Measurements from ENCODE around the gene TCF7L1.
"Not testable (repeated sequence)": the region's sequence is repeated elsewhere in the genome, so short reads cannot be mapped to it uniquely, and the experiment has no call there.

TCF7L1 gene

DNA sequence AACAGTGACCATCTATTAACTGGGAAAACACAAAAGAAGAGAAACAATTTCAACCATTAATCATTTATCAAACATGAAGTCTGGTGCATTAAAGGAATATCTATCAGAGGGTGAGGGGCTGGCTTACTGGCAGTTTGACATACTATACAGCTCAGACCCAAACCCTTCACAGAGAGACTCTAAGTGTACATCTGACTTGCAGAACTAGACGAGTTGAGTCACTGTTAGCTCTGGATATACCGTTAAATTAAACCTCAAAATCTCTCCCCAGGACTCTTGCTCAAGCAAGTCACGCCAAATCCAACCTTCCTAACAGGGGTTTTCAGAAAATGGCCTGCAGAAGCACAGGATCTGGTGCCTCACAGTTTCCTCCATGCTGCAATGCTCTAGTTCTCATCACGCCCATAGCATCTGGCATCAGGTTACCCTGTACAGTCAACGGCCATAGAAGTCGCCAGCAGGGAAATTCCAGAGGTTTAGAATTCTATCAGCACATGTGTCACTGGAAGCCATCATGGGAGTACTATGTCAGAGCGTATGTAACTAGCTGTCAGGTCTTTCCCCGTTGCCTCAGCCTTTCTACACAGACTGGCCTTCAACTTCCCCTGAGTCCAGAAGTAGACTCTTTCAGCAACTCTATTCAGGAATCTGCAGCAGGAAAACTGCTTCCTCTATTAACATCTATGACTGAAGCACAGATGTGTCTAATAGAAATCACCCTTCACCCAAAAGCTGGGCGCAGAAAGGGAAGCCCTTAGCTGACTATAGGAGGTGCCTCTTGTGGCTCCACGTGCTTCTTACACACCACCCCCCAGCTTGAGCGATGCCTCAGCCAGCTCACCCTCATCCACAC is 185.3 kb downstream of the TCF7L1 start:
- no peaks in the 10 kb centered on the region for H3K27me3 ChIP-seq (ENCODE audit: insufficient read depth, insufficient read length)
- DNase-seq (ENCODE audit: low read depth, low spot score): no peak

DNA sequence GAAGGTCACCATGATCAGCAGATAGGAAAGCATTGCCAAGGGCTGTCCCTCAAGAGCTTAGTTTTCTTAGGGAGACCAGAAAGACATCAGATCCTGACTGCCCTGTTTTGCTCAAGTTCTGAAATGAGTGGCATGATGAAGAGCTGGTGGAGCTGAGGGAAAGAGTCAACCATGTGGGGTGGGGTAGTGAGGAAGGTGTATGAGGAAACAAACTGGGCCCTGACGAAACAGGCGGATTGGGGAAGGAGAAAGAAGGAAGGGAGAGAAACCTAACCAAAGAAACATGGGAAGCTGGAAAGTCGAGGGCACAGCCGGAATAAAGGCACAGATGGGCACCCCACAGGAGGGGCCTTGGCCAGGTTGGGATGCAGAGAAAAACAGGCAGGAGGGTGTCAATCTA is 186.6 kb downstream of the TCF7L1 start:
- Histone ChIP-seq H3K9me3 (ENCODE audit: insufficient read depth, low read length) (no peaks in the 10 kb centered on the region), H3K9ac (ENCODE audit: insufficient read length, low read depth) (no peak overlapping the region), H3K4me3 (ENCODE audit: insufficient read length, low read depth) (no peak overlapping the region), H3K36me3 (ENCODE audit: insufficient read depth, insufficient read length, low read length) (peaks cover 71% of the 10 kb centered on the region), H3K4me1 (ENCODE audit: insufficient read depth, insufficient read length) (no peaks in the 10 kb centered on the region), H3K27me3 (ENCODE audit: insufficient read depth, insufficient read length) (no peaks in the 10 kb centered on the region)
- TF ChIP-seq ZNF274 (IDR thresholded peaks at IDR 0.05; ENCODE audit: low read depth, low read length) (no peak), SUZ12 (IDR thresholded peaks at IDR 0.05; ENCODE audit: extremely low read depth, insufficient read depth, insufficient read length) (no peak), YY1 (IDR thresholded peaks at IDR 0.05; ENCODE audit: insufficient read depth, insufficient read length) (no peak)
- no peak for DNase-seq (ENCODE audit: low read depth, low spot score)

More for the DNA sequence above, 185.3 kb downstream of the TCF7L1 start:
- H3K9me3 ChIP-seq (ENCODE audit: insufficient read depth, low read length): no peaks in the 10 kb centered on the region
- TF ChIP-seq ZNF274 (IDR thresholded peaks at IDR 0.05; ENCODE audit: low read depth, low read length) (no peak), SUZ12 (IDR thresholded peaks at IDR 0.05; ENCODE audit: extremely low read depth, insufficient read depth, insufficient read length) (no peak), YY1 (IDR thresholded peaks at IDR 0.05; ENCODE audit: insufficient read depth, insufficient read length) (no peak)
- H3K36me3 ChIP-seq (ENCODE audit: insufficient read depth, insufficient read length, low read length): peaks cover 64% of the 10 kb centered on the region
- H3K4me1 ChIP-seq (ENCODE audit: insufficient read depth, insufficient read length): no peaks in the 10 kb centered on the region
- no peak overlapping the region for H3K9ac ChIP-seq (ENCODE audit: insufficient read length, low read depth)
- H3K4me3 ChIP-seq (ENCODE audit: insufficient read length, low read depth): no peak overlapping the region

DNA sequence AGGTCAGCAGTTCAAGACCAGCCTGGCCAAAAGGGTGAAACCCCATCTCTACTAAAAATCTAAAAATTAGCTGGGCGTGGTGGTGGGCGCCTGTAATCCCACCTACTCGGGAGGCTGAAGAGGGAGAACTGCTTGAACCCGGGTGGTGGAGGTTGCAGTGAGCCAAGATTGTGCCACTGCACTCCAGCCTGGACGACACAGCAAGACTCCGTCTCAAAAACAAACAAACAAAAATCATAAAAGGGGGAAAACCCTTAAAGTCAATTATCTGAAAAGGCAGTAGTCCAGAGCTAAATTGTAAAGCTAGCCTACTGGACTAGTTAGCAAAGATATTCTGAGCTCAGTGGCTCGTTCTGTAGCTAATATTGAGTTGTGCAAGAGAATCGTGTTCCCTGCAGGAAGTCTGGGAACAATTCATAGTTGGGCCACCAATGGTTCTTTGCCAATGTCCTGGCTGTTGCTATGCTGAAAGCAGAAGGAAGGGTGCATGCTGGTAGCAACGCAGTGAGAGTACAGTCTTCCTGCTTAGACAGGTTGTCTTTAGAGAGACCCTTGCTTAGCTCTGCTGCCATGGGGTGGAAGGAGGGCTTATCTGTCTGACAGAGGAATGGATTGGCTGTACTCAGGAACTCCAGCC is 190.3 kb downstream of the TCF7L1 start:
- Histone ChIP-seq H3K9ac (ENCODE audit: insufficient read length, low read depth) (no peak overlapping the region), H3K9me3 (ENCODE audit: insufficient read depth, low read length) (no peaks in the 10 kb centered on the region), H3K36me3 (ENCODE audit: insufficient read depth, insufficient read length, low read length) (peaks cover 75% of the 10 kb centered on the region), H3K27me3 (ENCODE audit: insufficient read depth, insufficient read length) (no peaks in the 10 kb centered on the region), H3K4me1 (ENCODE audit: insufficient read depth, insufficient read length) (no peaks in the 10 kb centered on the region), H3K4me3 (ENCODE audit: insufficient read length, low read depth) (no peak overlapping the region)
- TF ChIP-seq ZNF274 (IDR thresholded peaks at IDR 0.05; ENCODE audit: low read depth, low read length): no peak
- no peak for TF ChIP-seq SUZ12 (IDR thresholded peaks at IDR 0.05; ENCODE audit: extremely low read depth, insufficient read depth, insufficient read length)
- TF ChIP-seq YY1 (IDR thresholded peaks at IDR 0.05; ENCODE audit: insufficient read depth, insufficient read length): no peak
- no peak for DNase-seq (ENCODE audit: low read depth, low spot score)

GRCh38 chr2:85323988-85324367 is 190.8 kb downstream of the TCF7L1 start:
- peaks cover 71% of the 10 kb centered on the region for H3K36me3 ChIP-seq (ENCODE audit: insufficient read depth, insufficient read length, low read length)
- H3K4me3 ChIP-seq (ENCODE audit: insufficient read length, low read depth); H3K4me1 ChIP-seq (ENCODE audit: insufficient read depth, insufficient read length): not testable (repeated sequence)

DNA sequence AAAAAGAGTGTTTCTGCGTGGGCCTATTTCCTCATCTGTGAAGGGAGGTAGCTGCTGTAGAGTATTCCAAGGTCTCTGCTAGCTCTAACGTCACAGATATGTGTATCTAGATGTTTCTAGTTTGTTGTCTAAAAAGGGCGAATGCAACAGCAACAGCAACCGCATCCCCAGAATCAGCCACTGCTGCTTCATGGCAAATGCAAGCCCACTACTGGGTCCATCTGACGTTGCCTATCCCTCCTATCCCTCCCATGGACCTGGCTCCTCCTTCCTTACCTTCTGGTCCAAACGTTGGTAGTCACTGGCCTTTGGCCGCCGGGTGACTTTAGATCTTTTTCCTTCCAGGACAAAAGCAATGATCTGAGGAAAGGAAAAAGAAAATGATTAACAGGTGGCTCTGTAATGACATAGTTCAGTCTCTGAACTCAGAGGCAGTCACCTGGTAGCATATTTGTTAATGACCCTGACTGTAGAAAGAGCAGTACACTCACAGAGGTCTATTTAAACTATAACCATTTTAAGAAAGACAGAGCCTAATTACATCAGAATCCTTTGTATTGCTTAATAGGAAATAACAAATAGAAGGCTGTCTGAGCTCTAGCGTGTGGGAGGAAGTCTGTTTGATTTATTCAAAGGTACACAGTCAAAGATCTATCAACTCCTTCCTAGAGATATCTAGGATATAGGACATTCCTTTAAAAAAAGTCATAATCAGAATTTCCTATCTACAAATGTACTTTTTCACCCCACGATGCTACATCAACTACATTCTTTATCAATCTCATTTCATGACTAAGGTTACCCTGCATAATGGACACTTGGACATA is 191.7 kb downstream of the TCF7L1 start:
- peaks cover 65% of the 10 kb centered on the region for H3K36me3 ChIP-seq (ENCODE audit: insufficient read depth, insufficient read length, low read length)
- no peak for TF ChIP-seq SUZ12 (IDR thresholded peaks at IDR 0.05; ENCODE audit: extremely low read depth, insufficient read depth, insufficient read length)
- no peak for TF ChIP-seq YY1 (IDR thresholded peaks at IDR 0.05; ENCODE audit: insufficient read depth, insufficient read length)
- TF ChIP-seq ZNF274 (IDR thresholded peaks at IDR 0.05; ENCODE audit: low read depth, low read length): no peak
- no peak for DNase-seq (ENCODE audit: low read depth, low spot score)
- H3K4me1 ChIP-seq (ENCODE audit: insufficient read depth, insufficient read length): no peaks in the 10 kb centered on the region
- no peaks in the 10 kb centered on the region for H3K27me3 ChIP-seq (ENCODE audit: insufficient read depth, insufficient read length)
- no peak overlapping the region for H3K9ac ChIP-seq (ENCODE audit: insufficient read length, low read depth)
- H3K9me3 ChIP-seq (ENCODE audit: insufficient read depth, low read length): no peaks in the 10 kb centered on the region
- no peak overlapping the region for H3K4me3 ChIP-seq (ENCODE audit: insufficient read length, low read depth)

More at GRCh38 chr2:85323988-85324367, 190.8 kb downstream of the TCF7L1 start:
- DNase-seq (ENCODE audit: low read depth, low spot score); H3K27me3 ChIP-seq (ENCODE audit: insufficient read depth, insufficient read length); H3K9ac ChIP-seq (ENCODE audit: insufficient read length, low read depth); H3K9me3 ChIP-seq (ENCODE audit: insufficient read depth, low read length): not testable (repeated sequence)

DNA sequence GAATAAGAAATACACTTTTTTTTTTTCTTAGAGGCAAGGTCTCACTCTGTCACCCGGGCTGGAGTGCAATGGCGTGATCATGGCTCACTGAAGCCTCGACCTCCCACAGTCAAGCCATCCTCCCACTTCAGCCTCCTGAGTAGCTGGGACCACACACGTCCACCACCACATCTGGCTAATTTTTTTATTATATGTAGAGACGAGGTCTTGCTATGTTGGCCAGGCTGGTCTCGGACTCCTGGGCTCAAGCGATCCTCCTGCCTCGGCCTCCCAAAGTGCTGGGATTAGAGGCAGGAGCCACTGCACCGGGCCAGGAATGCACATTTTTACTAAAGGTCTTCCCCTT is 192.2 kb downstream of the TCF7L1 start:
- H3K9me3 ChIP-seq (ENCODE audit: insufficient read depth, low read length): no peaks in the 10 kb centered on the region
- DNase-seq (ENCODE audit: low read depth, low spot score): no peak
- H3K4me1 ChIP-seq (ENCODE audit: insufficient read depth, insufficient read length): no peaks in the 10 kb centered on the region
- TF ChIP-seq SUZ12 (IDR thresholded peaks at IDR 0.05; ENCODE audit: extremely low read depth, insufficient read depth, insufficient read length): no peak
- TF ChIP-seq YY1 (IDR thresholded peaks at IDR 0.05; ENCODE audit: insufficient read depth, insufficient read length): no peak
- no peak for TF ChIP-seq ZNF274 (IDR thresholded peaks at IDR 0.05; ENCODE audit: low read depth, low read length)
- H3K9ac ChIP-seq (ENCODE audit: insufficient read length, low read depth): no peak overlapping the region
- no peak overlapping the region for H3K4me3 ChIP-seq (ENCODE audit: insufficient read length, low read depth)
- H3K27me3 ChIP-seq (ENCODE audit: insufficient read depth, insufficient read length): no peaks in the 10 kb centered on the region
- peaks cover 59% of the 10 kb centered on the region for H3K36me3 ChIP-seq (ENCODE audit: insufficient read depth, insufficient read length, low read length)

Measured in NT2/D1 (cell line).